Measurements from ENCODE around the gene SORBS1.

Gene SORBS1

GRCh38 chr10:95601116-95601719, 40.0 kb upstream of the SORBS1 start:
- H3K4me3 ChIP-seq (replicated peaks in 1 of 2; ENCODE audit: low read depth in 2 of 2, low read length in 2 of 2), result no peak overlapping the region
- peak; percentile 98 for TF ChIP-seq CTCF (IDR thresholded peaks at IDR 0.05; ENCODE audit: low read depth, low read length)
- DNase-seq (ENCODE audit: low read depth in 2 of 2), result peak; percentile 92 to 94

GRCh38 chr10:95600158-95600557, 39.0 kb upstream of the SORBS1 start:
- no peak for DNase-seq (ENCODE audit: low read depth in 2 of 2)
- no peak overlapping the region for H3K4me3 ChIP-seq (replicated peaks in 1 of 2; ENCODE audit: low read depth in 2 of 2, low read length in 2 of 2)

GRCh38 chr10:95597788-95598187, 36.6 kb upstream of the SORBS1 start:
- H3K4me3 ChIP-seq (replicated peaks in 1 of 2; ENCODE audit: low read depth in 2 of 2, low read length in 2 of 2), result no peak overlapping the region
- no peak for TF ChIP-seq CTCF (IDR thresholded peaks at IDR 0.05; ENCODE audit: low read depth, low read length)
- no peak for DNase-seq (ENCODE audit: low read depth in 2 of 2)

More at GRCh38 chr10:95600158-95600557, 39.0 kb upstream of the SORBS1 start:
- no peak for TF ChIP-seq CTCF (IDR thresholded peaks at IDR 0.05; ENCODE audit: low read depth, low read length)

GRCh38 chr10:95588025-95588424, 26.9 kb upstream of the SORBS1 start:
- no peak overlapping the region for H3K4me3 ChIP-seq (replicated peaks in 1 of 2; ENCODE audit: low read depth in 2 of 2, low read length in 2 of 2)
- no peak for DNase-seq (ENCODE audit: low read depth in 2 of 2)
- no peak for TF ChIP-seq CTCF (IDR thresholded peaks at IDR 0.05; ENCODE audit: low read depth, low read length)

GRCh38 chr10:95579835-95580535, 18.8 kb upstream of the SORBS1 start:
- no peak overlapping the region for H3K4me3 ChIP-seq (replicated peaks in 1 of 2; ENCODE audit: low read depth in 2 of 2, low read length in 2 of 2)
- no peak for TF ChIP-seq CTCF (IDR thresholded peaks at IDR 0.05; ENCODE audit: low read depth, low read length)
- DNase-seq (ENCODE audit: low read depth in 2 of 2), result no peak

- no peak for TF ChIP-seq CTCF (IDR thresholded peaks at IDR 0.05; ENCODE audit: low read depth, low read length)
- no peak for DNase-seq (ENCODE audit: low read depth in 2 of 2)
- no peak overlapping the region for H3K4me3 ChIP-seq (replicated peaks in 1 of 2; ENCODE audit: low read depth in 2 of 2, low read length in 2 of 2)
Measured at GRCh38 chr10:95579292-95579691, 18.1 kb upstream of the SORBS1 start.

All from cardiac fibroblast (primary cell).